HG02763 (cell line): ENCODE results near the gene GRID2.

Experiments
- ATAC-seq: cut with Tn5 transposase; IDR thresholded peaks from one replicate; pipeline ENCODE4 v1.9.1; 2021; ENCODE audit warnings: mild to moderate bottlenecking, moderate library complexity; ENCODE audit not compliant: unreplicated experiment

The GRID2 gene

DNA sequence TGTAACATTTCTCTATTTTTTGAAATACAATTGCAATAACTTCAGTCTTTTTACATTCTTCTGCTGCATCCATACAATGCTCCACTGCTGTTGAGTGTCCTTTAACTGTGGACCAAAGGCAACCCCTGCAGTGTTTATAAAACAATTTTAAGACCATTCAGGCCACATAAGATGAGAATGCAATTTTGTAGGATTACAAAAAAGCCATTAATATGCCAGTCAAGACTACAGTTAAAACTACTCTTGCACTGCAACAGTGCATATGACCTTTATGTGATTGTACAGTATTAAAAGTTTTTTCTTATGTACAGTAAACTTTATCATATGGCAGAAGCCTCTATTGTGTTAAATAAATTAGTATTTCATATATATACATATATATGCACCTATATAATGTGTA is 1469.1 kb downstream of the GRID2 start:
- no peak for ATAC-seq

DNA sequence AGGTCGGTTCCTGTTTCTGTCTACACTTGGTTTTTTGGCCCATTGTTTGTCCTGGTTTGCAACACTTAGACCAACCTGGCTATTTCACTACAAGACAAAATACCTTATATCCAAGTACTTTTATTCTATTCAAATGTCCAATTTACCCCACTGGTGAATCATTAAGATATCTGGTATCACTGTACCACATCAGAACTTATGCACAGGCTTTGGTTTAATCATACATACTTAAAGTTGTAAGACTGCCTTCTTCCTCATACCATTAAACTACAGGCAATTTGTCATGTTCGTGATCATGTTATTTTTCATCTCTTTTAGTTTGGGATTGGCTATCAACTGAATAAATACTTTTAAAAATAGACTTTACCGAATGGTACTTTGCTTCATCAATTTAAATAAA is 1471.8 kb downstream of the GRID2 start:
- no peak for ATAC-seq

DNA sequence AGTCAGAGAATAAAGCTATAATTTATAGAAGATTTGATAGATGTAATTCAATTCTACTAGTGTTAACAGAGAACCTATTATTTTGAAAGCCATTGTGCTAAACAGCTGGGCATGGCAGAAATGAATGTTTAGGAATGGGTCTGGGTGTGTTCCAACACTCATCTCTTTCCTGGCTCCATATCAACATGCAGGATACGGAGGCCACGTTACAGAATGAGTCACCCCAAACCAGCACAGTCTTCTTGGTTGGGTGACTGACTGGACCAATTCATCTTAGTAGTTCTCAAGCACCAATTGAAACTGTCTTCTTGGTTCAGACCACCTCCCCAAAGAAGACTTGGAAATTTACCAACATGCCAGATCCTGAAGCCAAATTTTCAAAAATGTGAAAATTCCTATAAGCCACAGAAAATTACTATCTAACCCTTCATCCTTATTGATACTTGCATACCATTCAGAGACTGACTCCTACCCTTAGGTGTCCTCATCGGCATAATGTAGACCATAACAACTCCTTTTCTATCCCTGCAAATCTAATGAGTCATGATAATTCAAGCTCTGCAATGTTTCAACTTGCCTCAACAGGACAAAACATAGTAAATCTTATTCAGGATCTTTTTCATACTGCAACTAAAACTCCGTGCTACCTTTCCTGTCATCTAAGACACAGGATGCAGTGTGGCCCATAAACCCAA is 1472.8 kb downstream of the GRID2 start:
- ATAC-seq = no peak

DNA sequence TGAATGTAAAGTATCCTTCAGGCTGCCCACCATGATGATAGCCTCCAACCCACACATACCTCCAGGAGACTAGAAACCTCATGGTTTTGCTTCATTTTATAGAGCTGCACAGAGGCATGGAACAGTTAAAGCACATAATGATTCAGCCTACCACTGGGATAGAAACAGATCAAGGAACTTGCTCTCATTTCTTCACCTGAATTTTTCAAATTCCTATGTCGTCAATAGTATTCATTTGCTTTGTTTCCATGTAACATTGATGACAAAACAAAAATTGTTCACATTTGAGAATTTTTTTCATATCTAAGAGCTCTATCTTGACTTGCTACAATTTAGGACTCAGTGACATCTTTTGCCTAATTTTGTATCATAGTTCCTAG is 1473.3 kb downstream of the GRID2 start:
- ATAC-seq = no peak

DNA sequence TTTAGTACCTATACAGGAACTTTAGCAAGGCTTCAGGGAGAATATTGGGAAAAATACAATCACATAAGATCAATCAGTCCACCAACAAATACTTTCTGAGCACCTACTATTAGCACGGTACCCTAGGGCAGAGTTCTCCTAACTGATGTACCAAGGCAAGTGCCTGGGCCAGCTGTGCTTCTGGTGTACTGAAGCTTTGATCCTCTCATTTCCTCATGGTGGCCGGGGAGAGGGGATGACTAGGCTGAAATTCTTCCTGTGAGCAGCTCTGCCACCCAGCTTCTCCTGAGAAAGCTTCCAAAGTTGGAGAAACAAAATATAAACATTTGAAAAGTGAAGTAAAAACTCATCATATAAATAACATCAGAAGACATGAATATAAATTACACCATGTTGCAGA is 1475.5 kb downstream of the GRID2 start:
- no peak for ATAC-seq

DNA sequence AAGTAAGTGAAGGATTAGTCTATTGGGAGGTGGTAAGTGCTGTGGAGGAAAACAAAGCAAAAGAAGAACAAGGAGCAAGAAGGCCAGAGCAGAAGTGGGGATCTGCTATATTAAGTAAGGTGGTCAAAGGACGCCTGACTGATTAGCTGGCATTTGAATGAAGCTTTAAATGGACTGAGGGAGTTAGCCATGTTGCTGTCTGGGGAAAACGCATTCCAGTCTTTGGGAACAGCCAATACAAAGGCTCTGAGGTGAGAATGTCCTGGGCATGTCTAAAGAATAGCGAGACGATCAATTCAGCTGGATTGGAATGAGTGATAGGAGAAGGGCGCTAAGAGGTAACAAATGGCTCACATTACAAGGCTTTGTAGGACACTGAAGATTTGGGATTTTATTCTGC is 1476.3 kb downstream of the GRID2 start:
- no peak for ATAC-seq

DNA sequence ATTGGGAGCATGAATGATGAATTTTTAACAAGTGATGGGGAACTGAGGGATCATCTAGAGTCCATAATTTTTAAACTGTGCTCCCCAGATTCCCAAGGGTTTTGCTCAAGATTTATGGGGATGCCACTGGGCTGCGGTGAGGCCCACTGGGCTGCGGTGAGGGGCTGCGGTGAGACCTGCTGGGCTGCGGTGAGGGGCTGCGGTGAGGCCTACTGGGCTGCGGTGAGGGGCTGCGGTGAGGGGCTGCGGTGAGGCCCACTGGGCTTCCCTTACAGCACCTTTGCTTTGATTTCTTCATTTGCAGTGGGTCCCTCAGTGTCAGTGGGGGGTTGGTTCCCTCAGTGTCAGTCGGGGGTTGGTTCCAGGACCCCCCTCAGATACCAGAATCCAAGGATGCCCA is 1477.4 kb downstream of the GRID2 start:
- no peak for ATAC-seq

DNA sequence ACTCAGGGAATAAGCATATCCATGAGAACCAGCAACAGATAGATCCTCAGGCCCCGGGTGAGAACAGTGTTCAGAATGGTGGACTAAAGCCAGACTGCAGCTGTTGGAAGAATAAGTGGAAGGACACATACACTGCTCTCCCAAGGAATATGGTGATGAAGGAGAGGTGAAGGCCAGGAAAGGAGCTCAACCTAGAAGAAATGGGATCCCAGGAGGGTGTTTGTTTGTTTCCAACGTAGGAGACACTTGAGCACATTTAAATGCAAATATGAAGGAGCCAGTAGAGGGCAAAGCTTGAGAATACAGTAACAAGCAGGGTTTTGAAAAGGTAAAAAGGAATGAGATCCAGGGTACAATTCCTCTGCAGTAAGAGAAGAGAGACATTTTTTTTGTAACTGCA is 1482.4 kb downstream of the GRID2 start:
- no peak for ATAC-seq

DNA sequence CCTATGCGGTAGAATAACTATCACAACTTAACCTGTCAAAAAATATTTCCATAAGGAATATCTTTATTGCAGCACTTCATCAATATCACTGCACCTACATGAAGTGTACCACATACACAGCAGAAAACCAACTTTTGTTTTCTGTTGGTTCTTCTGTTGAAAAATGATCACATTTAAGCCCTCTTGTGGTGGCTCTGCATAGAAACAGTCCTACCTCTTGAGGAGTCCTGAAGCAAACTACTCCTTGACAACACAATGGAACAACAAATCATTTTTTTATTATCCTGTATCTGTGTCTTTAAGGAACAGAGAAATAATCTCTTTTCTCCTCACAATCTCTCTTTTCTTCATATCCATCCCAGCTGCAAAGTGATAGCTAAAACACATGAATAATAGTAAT is 1484.9 kb downstream of the GRID2 start:
- ATAC-seq = no peak

DNA sequence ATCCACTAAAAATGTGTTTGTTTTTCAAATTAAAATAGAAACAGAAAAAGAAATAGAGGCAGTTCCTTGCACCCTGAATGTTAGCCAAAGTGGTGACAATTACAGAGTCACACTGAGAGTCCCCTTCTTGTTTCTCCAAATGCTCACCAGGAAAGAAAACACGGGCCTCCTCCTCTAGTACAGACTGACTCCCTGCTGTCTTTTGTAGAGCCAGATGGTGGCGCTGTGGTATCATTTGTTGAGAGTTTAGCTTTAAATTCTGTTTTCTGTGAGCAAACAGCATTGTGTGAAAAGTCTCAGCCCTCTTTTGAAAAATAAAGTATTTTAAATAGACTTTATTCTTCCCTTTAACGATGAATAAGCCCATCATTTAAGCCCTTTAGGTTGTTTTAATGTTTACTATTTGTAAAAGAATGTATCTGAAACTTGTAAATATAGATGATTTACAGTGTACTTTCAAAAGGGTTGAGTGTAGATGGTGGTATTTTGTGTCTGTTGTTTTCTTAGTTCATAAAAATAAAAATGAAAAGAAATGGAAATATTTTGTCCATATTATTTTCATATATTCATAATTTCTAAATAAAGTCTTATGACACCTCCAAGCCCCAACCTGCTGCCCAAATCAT is 1487.9 kb downstream of the GRID2 start:
- peak; percentile 77 for ATAC-seq

DNA sequence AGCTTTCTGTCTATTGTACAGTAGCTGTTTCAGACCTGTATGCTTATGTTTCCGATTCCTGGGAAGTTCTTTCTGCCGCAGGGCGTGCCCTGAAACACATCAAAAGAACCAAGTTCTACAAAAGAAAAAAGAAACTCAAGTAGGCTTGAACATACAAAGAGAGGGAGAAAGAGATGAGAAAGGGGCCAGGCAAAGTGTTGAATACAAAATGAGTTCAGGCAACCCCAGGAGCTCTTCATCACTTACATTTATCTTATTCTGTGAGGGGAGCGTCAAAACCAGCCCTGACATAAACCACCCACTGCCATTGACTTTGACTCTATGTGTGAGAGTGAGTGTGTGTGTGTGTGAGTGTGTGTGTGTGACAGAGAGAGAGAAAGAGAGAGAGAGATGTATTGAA is 1498.3 kb downstream of the GRID2 start:
- ATAC-seq = no peak

DNA sequence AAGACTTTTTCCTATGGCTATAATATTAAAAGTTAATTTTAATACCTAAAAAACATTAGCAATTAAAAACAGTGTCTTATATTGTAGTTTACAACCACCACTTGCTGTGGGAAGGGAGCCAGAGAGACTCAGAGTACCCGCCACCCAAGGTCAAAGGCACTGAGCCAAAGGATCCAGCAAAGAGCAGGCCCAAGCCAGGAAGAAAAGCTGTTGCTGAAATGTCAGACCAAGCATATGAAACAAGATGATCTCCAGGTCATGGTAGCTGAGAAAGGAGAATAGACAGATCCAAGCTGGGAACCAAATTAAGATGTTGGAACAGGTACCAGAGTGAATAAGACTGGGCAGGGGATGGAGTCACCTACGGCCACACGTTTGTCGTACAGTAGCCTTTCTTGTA is 1506.0 kb downstream of the GRID2 start:
- no peak for ATAC-seq

DNA sequence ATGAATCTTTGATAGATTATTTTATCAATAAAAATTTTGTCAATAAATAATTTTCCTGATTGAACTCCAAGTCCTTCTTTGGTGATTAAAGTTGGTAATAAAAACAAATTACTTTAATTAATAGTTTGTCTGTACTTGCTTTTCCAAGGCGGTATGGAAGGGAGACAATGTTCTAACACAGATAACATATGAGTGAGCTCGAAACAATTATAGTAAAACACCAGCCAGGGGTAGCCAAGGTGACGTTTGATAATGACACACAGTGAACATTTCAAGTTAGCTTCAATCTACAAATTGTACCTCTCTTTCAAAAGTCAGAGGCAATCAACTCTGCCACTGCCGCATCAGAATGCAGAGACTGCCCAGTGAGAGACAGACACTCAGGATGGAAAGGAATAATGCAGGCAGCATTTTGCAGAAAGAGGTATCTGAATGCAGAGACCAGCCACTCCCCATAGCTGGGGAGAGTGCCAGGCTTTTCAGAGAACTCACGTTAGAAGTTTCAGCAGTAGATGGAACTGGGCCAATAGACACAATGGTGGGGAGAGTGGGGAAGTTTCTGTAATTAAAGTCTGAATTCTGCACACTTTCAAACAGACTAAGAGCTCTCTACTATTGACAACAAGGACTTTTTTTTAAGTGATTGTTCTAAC is 1506.7 kb downstream of the GRID2 start:
- ATAC-seq = no peak

DNA sequence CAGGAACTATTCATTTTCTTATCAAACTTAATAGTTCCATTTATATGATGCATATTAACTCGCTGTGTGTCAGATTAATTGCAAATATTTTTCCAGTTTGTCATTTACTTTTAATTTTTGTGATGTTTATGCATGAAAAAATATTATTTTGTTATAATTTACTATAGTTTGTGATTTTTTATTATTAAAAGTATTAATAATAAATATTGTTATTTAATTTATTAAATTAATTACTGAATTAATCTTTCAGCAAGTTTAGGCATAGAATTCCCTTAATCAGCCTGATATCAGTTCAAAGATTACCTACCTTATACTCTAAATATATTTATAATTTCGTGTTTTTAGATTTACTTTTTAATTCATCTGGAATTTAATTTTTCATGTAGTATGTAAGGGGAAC is 1509.3 kb downstream of the GRID2 start:
- no peak for ATAC-seq

DNA sequence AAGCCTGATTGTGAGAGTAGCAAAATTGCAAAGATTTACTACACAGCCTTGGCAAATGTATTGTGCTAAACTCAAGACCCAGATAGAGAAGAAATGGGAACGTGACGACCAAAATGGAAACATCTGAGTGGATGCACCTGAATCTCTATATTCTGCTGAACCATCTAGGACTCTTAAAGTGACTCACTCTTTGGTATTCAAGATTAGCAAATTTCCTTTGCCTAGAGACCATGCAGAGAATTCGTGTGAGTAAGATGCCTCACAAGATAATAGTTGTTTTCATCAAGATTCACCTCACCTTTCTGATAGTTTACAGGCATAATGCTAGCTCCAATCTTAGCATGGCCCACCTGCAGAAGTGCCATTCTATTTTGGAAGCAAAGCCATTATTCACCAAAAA is 1510.4 kb downstream of the GRID2 start:
- ATAC-seq = no peak

DNA sequence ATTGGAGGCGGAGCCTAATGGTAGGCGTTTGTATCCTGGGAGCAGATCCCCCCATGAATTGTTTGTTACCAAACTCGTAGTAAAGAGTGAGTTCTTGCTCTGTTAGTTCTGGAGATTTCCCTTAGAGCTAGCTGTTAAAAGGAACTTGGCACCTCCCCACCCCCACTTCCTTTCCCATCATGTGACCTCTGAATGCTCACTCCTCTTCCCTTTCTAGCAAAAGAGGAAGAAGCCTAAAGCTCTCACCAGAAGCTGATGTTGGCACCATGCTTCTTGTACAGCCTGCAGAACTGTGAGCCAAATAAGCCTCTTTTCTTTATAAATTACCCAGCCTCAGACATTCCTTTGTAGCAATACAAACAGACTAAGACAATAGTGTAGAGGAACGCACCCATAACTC is 1511.0 kb downstream of the GRID2 start:
- no peak for ATAC-seq
